IMR-90 (cell line): ENCODE measurements around the gene JAKMIP1. TPM values are rescaled to one million over a fixed set of nuclear protein-coding genes. Genes with fewer than 3 reads are reported as not detected.
A peak's percentile ranks its signal among the peaks of the same experiment; 100 is the strongest.

Experiments
- ATAC-seq: fragments of 200-7000 bp; cut with Tn5 transposase; 2 replicates; pipeline ENCODE4 v1.9.1; 2020; ENCODE audit warnings: low read depth, mild to moderate bottlenecking, moderate library complexity
- BruUV-seq: library from RNA; stranded (reverse); fragments of 400-500 nt; replicated peaks from 2 replicates; lab custom pipeline; 2021; lab: Mats Ljungman, UMichigan
- CTCF ChIA-PET: fragments of 300-600 bp; formaldehyde crosslinking; extraction: SDS; loops from one replicate; lab custom pipeline; 2021; ENCODE audit warnings: antibody characterized with exemption; lab: Yijun Ruan, JAX
- POLR2A ChIA-PET: fragments of 300-600 bp; sonication (Branson Sonifier 250); formaldehyde crosslinking; loops from one replicate; lab custom pipeline; 2022; ENCODE audit warnings: antibody characterized with exemption; ENCODE audit not compliant: unreplicated experiment; lab: Charles Lee
- DNase-seq: peaks from one replicate; pipeline ENCODE4 v3.0.0; 2013
- H2AFZ ChIP-seq: replicated peaks from 2 replicates; pipeline ENCODE3; 2013; ENCODE audit warnings: low read length, mild to moderate bottlenecking; ENCODE audit not compliant: poor library complexity
- H2AK5ac ChIP-seq: 2 replicates; pipeline ENCODE4 v1.6.1; 2013; ENCODE audit warnings: low read depth, low read length, inconsistent platforms
- H2AK9ac ChIP-seq: replicated peaks from 2 replicates; pipeline ENCODE3; 2013; ENCODE audit warnings: mild to moderate bottlenecking, low read depth, low read length, moderate library complexity; ENCODE audit not compliant: poor library complexity
- H2BK120ac ChIP-seq: 2 replicates; pipeline ENCODE4 v1.6.1; 2013; ENCODE audit warnings: low read depth, low read length, inconsistent platforms
- H2BK15ac ChIP-seq: 3 replicates; pipeline ENCODE4 v1.6.1; 2013; ENCODE audit warnings: low read depth, low read length, inconsistent platforms
- H2BK20ac ChIP-seq: 2 replicates; pipeline ENCODE4 v1.6.1; 2013; ENCODE audit warnings: low read depth, mild to moderate bottlenecking, inconsistent platforms, low read length, moderate library complexity
- H2BK5ac ChIP-seq: 2 replicates; pipeline ENCODE4 v1.6.1; 2013; ENCODE audit warnings: mild to moderate bottlenecking, low read depth, low read length, inconsistent platforms; ENCODE audit not compliant: poor library complexity, severe bottlenecking
- H3K14ac ChIP-seq: replicated peaks from 2 replicates; pipeline ENCODE4 v1.6.1; 2013; ENCODE audit warnings: low read depth, low read length, inconsistent platforms
- H3K18ac ChIP-seq: 2 replicates; pipeline ENCODE4 v1.6.1; 2013; ENCODE audit warnings: low read depth, low read length, control low read depth
- H3K23ac ChIP-seq: 2 replicates; pipeline ENCODE4 v1.6.1; 2013; ENCODE audit warnings: low read depth, low read length, inconsistent platforms
- H3K27ac ChIP-seq: 2 replicates; pipeline ENCODE4 v1.5.1; 2013; ENCODE audit warnings: mild to moderate bottlenecking, control low read depth, low read length; ENCODE audit not compliant: insufficient read depth
- H3K27me3 ChIP-seq: 2 replicates; pipeline ENCODE4 v1.6.1; 2013; ENCODE audit warnings: low read length; ENCODE audit not compliant: control insufficient read depth, insufficient read depth
- H3K36me3 ChIP-seq: 2 replicates; pipeline ENCODE4 v1.6.1; 2013; ENCODE audit warnings: low read length, mixed read lengths; ENCODE audit not compliant: control insufficient read depth, insufficient read depth
- H3K4ac ChIP-seq: 2 replicates; pipeline ENCODE4 v1.6.1; 2013; ENCODE audit warnings: low read depth, low read length, inconsistent platforms
- H3K4me1 ChIP-seq: 2 replicates; pipeline ENCODE4 v1.6.1; 2013; ENCODE audit warnings: low read length, mixed read lengths; ENCODE audit not compliant: control insufficient read depth, insufficient read depth
- H3K4me2 ChIP-seq: 2 replicates; pipeline ENCODE4 v1.6.1; 2013; ENCODE audit warnings: low read depth, mild to moderate bottlenecking, control low read depth, low read length, moderate library complexity
- H3K4me3 ChIP-seq: 2 replicates; pipeline ENCODE4 v1.5.1; 2013; ENCODE audit warnings: low read depth, mild to moderate bottlenecking, control low read depth, low read length, moderate library complexity; ENCODE audit not compliant: insufficient read depth
- H3K56ac ChIP-seq: 2 replicates; pipeline ENCODE4 v1.6.1; 2013; ENCODE audit warnings: low read length, inconsistent platforms; ENCODE audit not compliant: insufficient read depth; ENCODE audit errors: extremely low read depth
- H3K79me1 ChIP-seq, 2 experiments: 2 replicates each; pipeline ENCODE4 v1.6.1; 2013; ENCODE audit warnings: low read length in 2 of 2, inconsistent platforms in 1 of 2, low read depth in 1 of 2
- H3K9ac ChIP-seq: 2 replicates; pipeline ENCODE4 v1.6.1; 2013; ENCODE audit warnings: low read depth, low read length, control low read depth
- H3K9me1 ChIP-seq: 2 replicates; pipeline ENCODE4 v1.6.1; 2013; ENCODE audit warnings: low read length, inconsistent platforms; ENCODE audit not compliant: insufficient read depth
- H3K9me3 ChIP-seq: 2 replicates; pipeline ENCODE4 v1.6.1; 2013; ENCODE audit warnings: low read length; ENCODE audit not compliant: control insufficient read depth, insufficient read depth
- H4K20me1 ChIP-seq: 2 replicates; pipeline ENCODE4 v1.6.1; 2013; ENCODE audit warnings: low read length, inconsistent platforms; ENCODE audit not compliant: insufficient read depth
- H4K5ac ChIP-seq: 2 replicates; pipeline ENCODE4 v1.6.1; 2013; ENCODE audit warnings: mild to moderate bottlenecking, low read depth, low read length, control low read depth
- H4K8ac ChIP-seq, 2 experiments: 2 replicates each; pipeline ENCODE4 v1.6.1; 2013; ENCODE audit warnings: low read depth in 2 of 2, low read length in 2 of 2, control low read depth in 1 of 2, inconsistent platforms in 1 of 2
- H4K91ac ChIP-seq: 2 replicates; pipeline ENCODE4 v1.6.1; 2013; ENCODE audit warnings: low read depth, low read length, inconsistent platforms; ENCODE audit not compliant: insufficient read depth
- BHLHE40 ChIP-seq: fragments of 150-350 bp; IDR thresholded peaks from 2 replicates; pipeline ENCODE4 v1.6.1; 2016; ENCODE audit warnings: mild to moderate bottlenecking, low read depth, low read length
- CEBPB ChIP-seq: IDR thresholded peaks from 2 replicates; pipeline ENCODE4 v1.6.1; 2012; ENCODE audit warnings: low read depth, low read length, improper control_type of control experiment
- CHD1 ChIP-seq: IDR thresholded peaks from 2 replicates; pipeline ENCODE4 v1.6.1; 2012; ENCODE audit warnings: low read depth, low read length, improper control_type of control experiment
- CTCF ChIP-seq: conservative IDR thresholded peaks from 2 replicates; pipeline ENCODE4 v1.5.1; 2012; ENCODE audit warnings: mild to moderate bottlenecking, low read depth, low read length, improper control_type of control experiment
- ELK1 ChIP-seq: fragments of 150-350 bp; IDR thresholded peaks from 2 replicates; pipeline ENCODE4 v1.6.1; 2016; ENCODE audit warnings: low read depth, mild to moderate bottlenecking, low read length, moderate library complexity, borderline replicate concordance
- FOS ChIP-seq: fragments of 150-350 bp; IDR thresholded peaks from 2 replicates; pipeline ENCODE4 v1.6.1; 2016; ENCODE audit warnings: low read depth, low read length
- MAFK ChIP-seq: IDR thresholded peaks from 2 replicates; pipeline ENCODE4 v1.6.1; 2012; ENCODE audit warnings: low read depth, low read length, improper control_type of control experiment
- MAZ ChIP-seq: IDR thresholded peaks from 2 replicates; pipeline ENCODE4 v1.6.1; 2012; ENCODE audit warnings: low read depth, mild to moderate bottlenecking, low read length, improper control_type of control experiment, moderate library complexity, borderline replicate concordance
- MXI1 ChIP-seq: IDR thresholded peaks from 2 replicates; pipeline ENCODE4 v1.6.1; 2012; ENCODE audit warnings: low read depth, mild to moderate bottlenecking, low read length, moderate library complexity, borderline replicate concordance
- NFE2L2 ChIP-seq: fragments of 150-350 bp; IDR thresholded peaks from 2 replicates; pipeline ENCODE4 v1.6.1; 2016; ENCODE audit warnings: low read depth, mild to moderate bottlenecking, low read length
- POLR2A ChIP-seq: IDR thresholded peaks from 2 replicates; pipeline ENCODE4 v1.6.1; 2012; ENCODE audit warnings: mild to moderate bottlenecking, low read depth, low read length
- RAD21 ChIP-seq: IDR thresholded peaks from 2 replicates; pipeline ENCODE4 v1.6.1; 2012; ENCODE audit warnings: low read length, improper control_type of control experiment
- RCOR1 ChIP-seq: IDR thresholded peaks from 2 replicates; pipeline ENCODE4 v1.6.1; 2012; ENCODE audit warnings: mild to moderate bottlenecking, low read length, improper control_type of control experiment; ENCODE audit not compliant: insufficient replicate concordance
- RFX5 ChIP-seq: IDR thresholded peaks from 2 replicates; pipeline ENCODE4 v1.8.0; 2012; ENCODE audit warnings: low read depth, mild to moderate bottlenecking, low read length, moderate library complexity
- SMC3 ChIP-seq: fragments of 150-350 bp; IDR thresholded peaks from 2 replicates; pipeline ENCODE4 v1.6.1; 2016; ENCODE audit warnings: low read depth, mild to moderate bottlenecking, antibody characterized with exemption, low read length, moderate library complexity
- USF2 ChIP-seq: fragments of 150-350 bp; IDR thresholded peaks from 2 replicates; pipeline ENCODE4 v1.6.1; 2017; ENCODE audit warnings: mild to moderate bottlenecking, antibody characterized with exemption, low read length, low read depth
- WGBS, 2 experiments: methylation state at CpG; one replicate each; pipeline versions ENCODE4 v1.1.5 to v1.1.7; 2013; ENCODE audit warnings: missing lambda C conversion rate in 2 of 2; ENCODE audit not compliant: insufficient read length in 1 of 2; ENCODE audit errors: extremely low coverage in 2 of 2; 5-methylcytosine and 5-hydroxymethylcytosine counted together
- dilution Hi-C: fragments of 300-500 bp; cut with HindIII; formaldehyde crosslinking; loops from one replicate; pipeline ENCODE4 v1.14.3; 2018; ENCODE audit warnings: low sequenced_read_pairs; ENCODE audit not compliant: unreplicated experiment
- in situ Hi-C: fragments of 300-500 bp; cut with MboI; formaldehyde crosslinking; loops from 3 replicates; pipeline ENCODE4 v1.14.3; 2019; ENCODE audit warnings: low sequenced_read_pairs, inconsistent platforms, mixed read lengths
- intact Hi-C: fragments of 100-400 bp; cut with micrococcal nuclease; formaldehyde crosslinking; loops from 2 replicates; pipeline ENCODE4 v1.10.0; 2022
- polyA plus RNA-seq, 3 experiments: library from polyadenylated mRNA; depleted of rRNA; stranded (reverse); fragments of >200 nt; gene quantifications; 2 replicates each; pipeline ENCODE4 v1.2.3, GENCODE V29; 2012; ENCODE audit warnings: low replicate concordance in 1 of 3
- total RNA-seq: library from RNA; depleted of rRNA; stranded (reverse); fragments of >200 nt; gene quantifications from 2 replicates; pipeline ENCODE4 v1.2.3, GENCODE V29; 2012

Gene JAKMIP1
- total and polyA plus RNA-seq, 2 of the 4 experiments (the other 2 are of a cell fraction): not detected

GRCh38 chr4:6233929-6234328 is 33.6 kb upstream of the JAKMIP1 start:
- no peaks in the 10 kb centered on the region for H3K9me3 ChIP-seq
- DNase-seq (no peak), ATAC-seq (no peak)
- no peaks in the 10 kb centered on the region for H3K4me1 ChIP-seq
- no peak overlapping the region for H2BK5ac ChIP-seq
- no peak overlapping the region for H3K4me2 ChIP-seq
- no peaks in the 10 kb centered on the region for H3K36me3 ChIP-seq
- H4K91ac ChIP-seq: no peak overlapping the region
- no peaks in the 10 kb centered on the region for H3K79me1 ChIP-seq
- no peak overlapping the region for H2BK120ac ChIP-seq
- no peaks in the 10 kb centered on the region for H4K20me1 ChIP-seq
- WGBS, 2 experiments: 61% methylated on average over 6 of the region's 6 CpGs; no CpG with 5 or more reads in 1 of the 2 experiments
- intact Hi-C loops (no loop called here), in situ Hi-C loops (no loop called here), dilution Hi-C loops (no loop called here)
- H3K9ac ChIP-seq: no peak overlapping the region
- no peak overlapping the region for H4K5ac ChIP-seq
- H2AK9ac ChIP-seq: peak overlapping the region; percentile 61
- no peaks in the 10 kb centered on the region for H3K9me1 ChIP-seq
- H3K14ac ChIP-seq: no peak overlapping the region
- TF ChIP-seq SMC3 (no peak), POLR2A (no peak), ELK1 (no peak), BHLHE40 (no peak), RCOR1 (no peak), RFX5 (no peak), MXI1 (no peak), RAD21 (no peak), FOS (no peak), USF2 (no peak), CTCF (no peak), NFE2L2 (no peak), CHD1 (no peak), MAFK (no peak), CEBPB (no peak), MAZ (no peak)
- H3K4ac ChIP-seq: no peak overlapping the region
- ChIA-PET CTCF (no interaction called here), POLR2A (no interaction called here)
- no peak overlapping the region for H3K23ac ChIP-seq
- no peak overlapping the region for H2AFZ ChIP-seq
- BruUV-seq: no TSS peak
- H2BK15ac ChIP-seq: no peak overlapping the region
- H3K4me3 ChIP-seq: no peak overlapping the region
- no peak overlapping the region for H2AK5ac ChIP-seq
- peaks cover 13% of the 10 kb centered on the region; the same call in 1 of the 2 replicates for H3K27me3 ChIP-seq
- no peak overlapping the region for H3K27ac ChIP-seq
- H4K8ac ChIP-seq: no peak overlapping the region
- H3K56ac ChIP-seq: no peak overlapping the region
- H3K18ac ChIP-seq: no peak overlapping the region
- H2BK20ac ChIP-seq: no peak overlapping the region
